Gastrocnemius medialis (tissue), 4 donors: ENCODE measurements around the gene TEKT5.

Source experiments
- CTCF ChIP-seq, 5 experiments: fragments of 450-650 bp in 3 of 5; fragments of 200-600 bp in 2 of 5; sonication (generic) in 2 of 5; IDR thresholded peaks in 4 of 5; conservative IDR thresholded peaks in 1 of 5; 1 replicate in 4 of 5; 2 replicates in 1 of 5; pipeline ENCODE4 v1.5.1; 2016 to 2019; ENCODE audit warnings: antibody characterized with exemption in 5 of 5, mild to moderate bottlenecking in 3 of 5, moderate library complexity in 3 of 5
- POLR2A ChIP-seq, 2 donors: fragments of 450-650 bp; IDR thresholded peaks; one replicate each; pipeline ENCODE4 v1.6.1; 2017; ENCODE audit warnings: antibody characterized with exemption in 2 of 2, mild to moderate bottlenecking in 2 of 2, moderate library complexity in 2 of 2

GRCh38 chr16:10607157-10607556 lies 87.6 kb downstream of the TEKT5 start:
- no peak for TF ChIP-seq CTCF (IDR thresholded peaks at IDR 0.05 in 4 of 5, conservative IDR thresholded peaks at IDR 0.05 in 1 of 5)
- TF ChIP-seq POLR2A (IDR thresholded peaks at IDR 0.05), result no peak
